Adipocyte (in vitro differentiated cells): ENCODE measurements around the gene CC2D1A.

Experiments used
- DNase-seq: peaks from one replicate; pipeline ENCODE4 v3.0.0-alpha.2; 2015; ENCODE audit warnings: low read depth
- H3K27me3 ChIP-seq: replicated peaks from 2 replicates; pipeline ENCODE4 v1.7.0; 2013; ENCODE audit warnings: mild to moderate bottlenecking, low read length, moderate library complexity; ENCODE audit not compliant: control insufficient read depth, insufficient read depth
- H3K36me3 ChIP-seq: 2 replicates; pipeline ENCODE4 v1.7.0; 2013; ENCODE audit warnings: low read length, mild to moderate bottlenecking, moderate library complexity; ENCODE audit not compliant: control insufficient read depth, insufficient read depth, severe bottlenecking
- H3K4me1 ChIP-seq: 2 replicates; pipeline ENCODE4 v1.7.0; 2013; ENCODE audit warnings: mild to moderate bottlenecking, low read length, moderate library complexity; ENCODE audit not compliant: control insufficient read depth, insufficient read depth
- H3K4me3 ChIP-seq: 2 replicates; pipeline ENCODE4 v1.7.0; 2013; ENCODE audit warnings: mild to moderate bottlenecking, low read length, moderate library complexity
- H3K9ac ChIP-seq: 2 replicates; pipeline ENCODE4 v1.7.0; 2013; ENCODE audit warnings: mild to moderate bottlenecking, low read length, moderate library complexity
- H3K9me3 ChIP-seq: 2 replicates; pipeline ENCODE4 v1.7.0; 2013; ENCODE audit warnings: mild to moderate bottlenecking, low read length, moderate library complexity; ENCODE audit not compliant: control insufficient read depth

CC2D1A gene

GRCh38 chr19:13905634-13906520 is at the start of gene CC2D1A, which contains the start of gene BRME1:
TSS of gene CC2D1A (plus strand) at chr19:13906201. CDS start at chr19:13906442, 241 bp downstream.
TSS of gene BRME1 (minus strand) at chr19:13906117. CDS start at chr19:13904892, 1,225 bp downstream.
- peak; percentile 96 for DNase-seq
- Histone ChIP-seq H3K9ac (peak within 1 kb of the TSS; percentile 90), H3K36me3 (peaks cover 2% of the 10 kb centered on the region), H3K4me3 (peak within 1 kb of the TSS; percentile 89), H3K9me3 (no peaks in the 10 kb centered on the region), H3K27me3 (no peaks in the 10 kb centered on the region), H3K4me1 (peaks cover 9% of the 10 kb centered on the region)

GRCh38 chr19:13856497-13856896 is 49.5 kb upstream of the CC2D1A start:
- no peaks in the 10 kb centered on the region for H3K27me3 ChIP-seq
- H3K9ac ChIP-seq: no peak overlapping the region
- DNase-seq: no peak
- no peaks in the 10 kb centered on the region for H3K36me3 ChIP-seq
- peaks cover 18% of the 10 kb centered on the region for H3K4me1 ChIP-seq
- H3K4me3 ChIP-seq: no peak overlapping the region
- no peaks in the 10 kb centered on the region for H3K9me3 ChIP-seq

- Histone ChIP-seq H3K9ac (no peak overlapping the region), H3K4me1 (peaks cover 9% of the 10 kb centered on the region), H3K4me3 (no peak overlapping the region), H3K9me3 (no peaks in the 10 kb centered on the region), H3K36me3 (no peaks in the 10 kb centered on the region), H3K27me3 (no peaks in the 10 kb centered on the region)
- no peak for DNase-seq
These were observed 46.6 kb upstream of the CC2D1A start for GRCh38 chr19:13859361-13859880.

GRCh38 chr19:13860679-13861391 is 45.2 kb upstream of the CC2D1A start:
- Histone ChIP-seq H3K4me1 (peaks cover 9% of the 10 kb centered on the region), H3K9me3 (no peaks in the 10 kb centered on the region), H3K36me3 (no peaks in the 10 kb centered on the region), H3K4me3 (peak overlapping the region; percentile 83), H3K27me3 (no peaks in the 10 kb centered on the region), H3K9ac (peak overlapping the region; percentile 86)
- no peak for DNase-seq

- Histone ChIP-seq H3K4me1 (peaks cover 13% of the 10 kb centered on the region), H3K4me3 (peak overlapping the region; percentile 83), H3K36me3 (no peaks in the 10 kb centered on the region), H3K27me3 (no peaks in the 10 kb centered on the region), H3K9ac (peak overlapping the region; percentile 86), H3K9me3 (no peaks in the 10 kb centered on the region)
- no peak for DNase-seq
These were observed 44.6 kb upstream of the CC2D1A start for GRCh38 chr19:13861392-13861713.

- Histone ChIP-seq H3K9ac (peak overlapping the region; percentile 86), H3K27me3 (no peaks in the 10 kb centered on the region), H3K9me3 (no peaks in the 10 kb centered on the region), H3K36me3 (no peaks in the 10 kb centered on the region), H3K4me1 (peaks cover 13% of the 10 kb centered on the region), H3K4me3 (peak overlapping the region; percentile 83)
- peak; percentile 94 for DNase-seq
These were observed 44.1 kb upstream of the CC2D1A start for GRCh38 chr19:13861714-13862531.

GRCh38 chr19:13864046-13864666 is 41.8 kb upstream of the CC2D1A start:
- H3K9me3 ChIP-seq: no peaks in the 10 kb centered on the region
- H3K27me3 ChIP-seq: no peaks in the 10 kb centered on the region
- H3K9ac ChIP-seq: no peak overlapping the region
- DNase-seq: no peak
- no peaks in the 10 kb centered on the region for H3K36me3 ChIP-seq
- no peak overlapping the region for H3K4me3 ChIP-seq
- H3K4me1 ChIP-seq: peaks cover 13% of the 10 kb centered on the region

- no peaks in the 10 kb centered on the region for H3K36me3 ChIP-seq
- DNase-seq: no peak
- no peaks in the 10 kb centered on the region for H3K27me3 ChIP-seq
- no peak overlapping the region for H3K4me3 ChIP-seq
- peaks cover 13% of the 10 kb centered on the region for H3K4me1 ChIP-seq
- H3K9me3 ChIP-seq: no peaks in the 10 kb centered on the region
- H3K9ac ChIP-seq: no peak overlapping the region
These were observed 41.1 kb upstream of the CC2D1A start for GRCh38 chr19:13864667-13865570.

GRCh38 chr19:13865571-13866462 is 40.2 kb upstream of the CC2D1A start:
- H3K36me3 ChIP-seq: no peaks in the 10 kb centered on the region
- H3K4me1 ChIP-seq: peaks cover 13% of the 10 kb centered on the region
- peak; percentile 64 for DNase-seq
- H3K9me3 ChIP-seq: no peaks in the 10 kb centered on the region
- no peaks in the 10 kb centered on the region for H3K27me3 ChIP-seq
- peak overlapping the region; percentile 84 for H3K9ac ChIP-seq
- peak overlapping the region; percentile 80 for H3K4me3 ChIP-seq
